WERI-Rb-1 (cell line): ENCODE results near the gene EGFR.

Experiments used
- DNase-seq: peaks from one replicate; pipeline ENCODE4 v3.0.0-alpha.2; 2020
- H3K27ac ChIP-seq: fragments of 250-450 bp; sonication (Bioruptor Pico); 2 replicates; pipeline ENCODE4 v1.5.1; 2020; ENCODE audit warnings: mild to moderate bottlenecking, moderate library complexity
- H3K27me3 ChIP-seq: fragments of 250-450 bp; sonication (Bioruptor Pico); 2 replicates; pipeline ENCODE4 v1.5.1; 2021; ENCODE audit warnings: mild to moderate bottlenecking, low read depth, moderate library complexity; ENCODE audit not compliant: insufficient read depth, severe bottlenecking
- H3K36me3 ChIP-seq: fragments of 250-450 bp; sonication (Bioruptor Pico); 2 replicates; pipeline ENCODE4 v1.5.1; 2020; ENCODE audit warnings: mild to moderate bottlenecking, moderate library complexity
- H3K4me3 ChIP-seq: 2 replicates; pipeline ENCODE4 v1.5.1; 2011; ENCODE audit warnings: low read depth, mild to moderate bottlenecking, control low read depth, low read length
- H3K9me3 ChIP-seq: fragments of 250-450 bp; sonication (Bioruptor Pico); 2 replicates; pipeline ENCODE4 v1.5.1; 2021; ENCODE audit warnings: mild to moderate bottlenecking, moderate library complexity; ENCODE audit not compliant: severe bottlenecking
- TF ChIP-seq, protein P1 (sequence below): IDR thresholded peaks from 2 replicates; pipeline ENCODE4 v1.5.1; 2011; ENCODE audit warnings: low read depth, mild to moderate bottlenecking, control low read depth, inconsistent platforms, low read length

EGFR gene

DNA sequence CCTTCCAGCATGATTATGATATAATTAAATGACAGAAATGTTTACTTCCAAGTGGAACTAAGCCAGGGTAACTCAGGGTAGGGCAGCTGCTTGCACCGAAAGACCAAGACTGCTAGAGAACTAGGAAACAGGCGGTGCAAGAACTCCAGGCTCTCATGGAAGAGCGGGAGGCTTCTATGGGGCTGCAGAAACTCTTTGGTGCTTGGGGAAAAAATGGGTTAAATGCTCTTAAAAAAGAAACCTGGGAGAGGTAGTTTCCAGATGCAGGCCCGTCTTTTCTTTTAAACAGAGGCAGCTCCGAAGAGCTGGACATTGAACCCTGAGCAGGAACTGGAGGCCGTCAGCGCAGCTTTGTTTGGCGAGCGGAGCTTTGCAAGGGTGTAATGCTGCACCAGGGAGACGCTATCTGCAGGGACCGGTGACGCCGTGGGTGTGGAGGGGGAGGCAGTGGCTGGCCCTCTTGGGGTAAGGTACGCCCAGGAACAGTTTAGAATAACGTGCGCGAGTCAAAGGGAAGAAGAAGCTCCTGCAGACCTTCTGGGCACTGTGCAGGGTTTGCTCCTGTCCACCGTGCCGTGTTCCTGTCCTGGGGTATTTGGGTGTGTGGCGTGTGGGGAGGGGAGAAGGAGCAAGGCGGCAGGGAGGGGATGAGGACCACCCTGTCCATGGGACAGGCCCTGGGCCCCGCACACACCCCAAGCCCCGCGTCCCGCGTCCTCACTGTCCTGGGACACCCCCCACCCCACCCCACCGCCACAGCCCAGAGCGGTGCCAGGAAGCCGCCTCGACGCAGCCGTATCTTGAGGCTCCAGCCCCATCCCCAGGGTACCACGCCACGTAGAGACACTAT is 59.0 kb downstream of the EGFR start:
- Histone ChIP-seq H3K27ac (no peak overlapping the region), H3K36me3 (no peaks in the 10 kb centered on the region), H3K4me3 (no peak overlapping the region), H3K9me3 (no peaks in the 10 kb centered on the region), H3K27me3 (no peaks in the 10 kb centered on the region)
- no peak for DNase-seq
- TF ChIP-seq, protein P1, sequence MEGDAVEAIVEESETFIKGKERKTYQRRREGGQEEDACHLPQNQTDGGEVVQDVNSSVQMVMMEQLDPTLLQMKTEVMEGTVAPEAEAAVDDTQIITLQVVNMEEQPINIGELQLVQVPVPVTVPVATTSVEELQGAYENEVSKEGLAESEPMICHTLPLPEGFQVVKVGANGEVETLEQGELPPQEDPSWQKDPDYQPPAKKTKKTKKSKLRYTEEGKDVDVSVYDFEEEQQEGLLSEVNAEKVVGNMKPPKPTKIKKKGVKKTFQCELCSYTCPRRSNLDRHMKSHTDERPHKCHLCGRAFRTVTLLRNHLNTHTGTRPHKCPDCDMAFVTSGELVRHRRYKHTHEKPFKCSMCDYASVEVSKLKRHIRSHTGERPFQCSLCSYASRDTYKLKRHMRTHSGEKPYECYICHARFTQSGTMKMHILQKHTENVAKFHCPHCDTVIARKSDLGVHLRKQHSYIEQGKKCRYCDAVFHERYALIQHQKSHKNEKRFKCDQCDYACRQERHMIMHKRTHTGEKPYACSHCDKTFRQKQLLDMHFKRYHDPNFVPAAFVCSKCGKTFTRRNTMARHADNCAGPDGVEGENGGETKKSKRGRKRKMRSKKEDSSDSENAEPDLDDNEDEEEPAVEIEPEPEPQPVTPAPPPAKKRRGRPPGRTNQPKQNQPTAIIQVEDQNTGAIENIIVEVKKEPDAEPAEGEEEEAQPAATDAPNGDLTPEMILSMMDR = no peak

DNA sequence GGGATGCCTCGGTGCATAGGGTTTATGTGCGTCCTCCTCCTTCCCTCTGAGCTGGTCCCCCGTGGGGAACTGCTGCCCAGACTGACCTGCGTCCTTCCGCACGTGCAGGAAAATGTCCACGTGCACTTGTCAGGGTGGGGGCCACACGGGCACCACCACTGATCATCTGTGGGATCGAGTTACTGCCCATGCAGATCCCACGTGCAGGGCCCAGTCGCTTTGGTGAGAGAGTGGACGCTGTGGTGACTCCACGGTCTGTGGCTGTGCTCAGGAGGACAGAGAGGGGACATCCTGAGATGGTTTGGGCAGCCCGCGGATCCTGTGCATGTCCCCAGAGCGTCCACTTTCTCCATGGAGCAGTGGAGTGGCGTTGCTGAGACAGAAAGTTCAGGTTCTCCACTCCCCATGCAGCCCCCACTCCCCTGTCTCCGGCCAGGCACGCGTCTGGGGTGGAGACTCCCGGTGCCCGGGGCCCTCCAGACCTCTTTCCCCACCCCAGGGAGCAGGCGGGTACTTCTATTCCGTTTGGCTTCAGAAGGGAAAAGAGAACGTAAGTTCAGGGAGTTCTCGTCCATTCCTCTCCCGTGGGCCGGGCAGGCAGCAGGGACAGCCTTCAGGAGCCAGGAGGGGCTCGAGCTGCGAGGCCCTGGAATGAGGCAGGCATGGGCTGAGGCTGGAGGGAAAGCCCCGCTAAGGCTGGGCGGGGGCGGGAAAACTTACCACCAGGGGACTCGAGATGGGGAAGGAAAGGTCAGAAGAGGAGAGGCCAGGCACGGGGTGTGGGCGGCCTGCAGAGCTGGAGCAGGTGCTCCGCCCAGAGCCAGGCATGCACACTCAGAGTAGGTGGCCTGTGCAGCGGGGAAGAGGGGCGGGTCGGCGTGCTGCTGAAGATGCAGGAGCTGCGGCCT is 59.9 kb downstream of the EGFR start:
- TF ChIP-seq, protein P1 = no peak
- DNase-seq = no peak
- no peak overlapping the region for H3K27ac ChIP-seq
- H3K36me3 ChIP-seq = no peaks in the 10 kb centered on the region
- no peak overlapping the region for H3K4me3 ChIP-seq
- H3K27me3 ChIP-seq = no peaks in the 10 kb centered on the region
- no peaks in the 10 kb centered on the region for H3K9me3 ChIP-seq

DNA sequence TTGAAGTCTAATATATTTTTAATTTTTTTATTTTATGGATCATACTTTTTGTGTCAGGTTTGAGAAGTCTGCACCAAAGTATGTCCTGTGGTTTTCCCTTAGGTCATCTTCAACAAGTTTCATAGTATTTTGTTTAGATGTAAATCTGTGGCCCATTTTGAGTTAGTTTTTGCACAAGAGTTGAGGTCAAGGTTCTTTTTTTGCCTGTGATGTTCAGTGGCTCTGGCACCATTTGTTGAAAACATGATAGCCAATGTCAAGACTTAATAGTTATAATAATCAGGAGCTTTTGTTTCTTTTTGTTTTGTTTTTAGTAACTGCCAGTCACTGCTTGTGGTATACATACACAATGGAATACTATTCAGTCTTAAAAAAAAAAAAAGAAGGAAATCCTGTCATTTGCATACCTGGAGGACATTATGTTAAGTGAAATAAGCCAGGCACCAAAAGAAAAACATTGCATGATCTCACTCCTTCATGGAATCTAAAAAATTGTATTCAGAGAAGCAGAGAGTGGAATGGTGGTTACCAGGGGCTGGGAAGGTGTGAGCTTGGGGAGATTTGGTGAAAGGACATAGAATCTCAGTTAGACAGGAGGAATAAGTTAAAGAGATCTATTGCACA is 61.3 kb downstream of the EGFR start:
- no peaks in the 10 kb centered on the region for H3K9me3 ChIP-seq
- no peaks in the 10 kb centered on the region for H3K27me3 ChIP-seq
- no peak overlapping the region for H3K27ac ChIP-seq
- DNase-seq = no peak
- no peaks in the 10 kb centered on the region for H3K36me3 ChIP-seq
- TF ChIP-seq, protein P1 = no peak
- no peak overlapping the region for H3K4me3 ChIP-seq

DNA sequence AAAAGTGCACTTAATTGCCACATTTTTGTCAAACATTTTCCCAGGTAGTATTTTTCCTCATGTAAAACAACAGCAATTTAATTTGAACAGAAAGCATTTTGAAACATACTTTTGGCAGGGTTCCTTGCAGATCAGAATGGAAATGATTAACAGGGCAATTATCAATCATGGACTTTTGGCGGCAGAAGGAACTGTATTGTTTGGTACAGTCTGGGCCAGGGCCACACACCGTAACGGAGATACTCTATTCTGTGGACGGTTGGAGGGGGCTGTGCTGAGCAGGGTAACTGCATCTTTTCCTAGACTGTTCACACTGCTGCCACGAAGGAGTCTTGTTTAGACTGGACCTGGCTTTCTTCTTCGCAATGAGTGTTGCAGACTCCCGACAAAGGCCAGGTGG is 62.3 kb downstream of the EGFR start:
- no peak for DNase-seq
- no peak overlapping the region for H3K27ac ChIP-seq
- H3K4me3 ChIP-seq = no peak overlapping the region
- H3K9me3 ChIP-seq = no peaks in the 10 kb centered on the region
- H3K27me3 ChIP-seq = no peaks in the 10 kb centered on the region
- H3K36me3 ChIP-seq = no peaks in the 10 kb centered on the region
- TF ChIP-seq, protein P1 = no peak

DNA sequence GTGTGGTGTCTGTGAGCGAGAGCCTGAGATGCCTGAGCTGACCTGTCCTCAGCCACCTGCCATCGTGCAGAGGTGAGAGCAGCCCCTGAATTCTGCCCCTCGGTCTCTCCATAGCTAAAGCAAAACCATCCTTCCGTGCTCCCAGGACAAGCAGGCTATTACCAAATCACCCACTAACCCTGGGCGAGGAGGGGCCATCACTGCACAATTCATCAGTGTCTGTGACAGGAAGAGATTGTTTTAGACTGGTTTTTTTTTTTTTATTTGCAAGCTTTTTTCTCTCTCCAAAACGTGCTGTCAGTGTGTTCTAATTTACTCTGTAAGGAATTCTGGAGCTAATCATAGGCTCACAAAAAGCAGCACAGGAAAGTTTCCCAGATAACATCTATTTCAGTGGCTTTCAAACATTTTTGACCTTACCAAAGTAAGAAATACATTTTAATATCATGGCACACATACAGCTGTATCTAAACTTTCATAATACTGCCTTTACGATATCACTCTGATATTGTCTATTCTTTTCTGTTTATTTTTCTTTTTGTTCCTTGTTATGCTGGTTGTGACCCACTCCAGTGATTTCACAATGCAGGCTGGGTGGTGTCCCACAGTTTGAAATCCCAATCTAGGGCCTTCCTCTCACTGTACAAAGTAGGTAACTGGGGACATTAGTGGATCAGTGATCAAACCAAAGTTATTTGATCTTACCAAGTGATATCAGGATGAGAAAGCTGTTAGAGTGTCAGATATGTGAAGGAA is 62.8 kb downstream of the EGFR start:
- Histone ChIP-seq H3K27ac (no peak overlapping the region), H3K4me3 (no peak overlapping the region)
- no peak for DNase-seq

More for the DNA sequence above, 62.8 kb downstream of the EGFR start:
- no peaks in the 10 kb centered on the region for H3K36me3 ChIP-seq
- TF ChIP-seq, protein P1 = no peak
- no peaks in the 10 kb centered on the region for H3K9me3 ChIP-seq
- no peaks in the 10 kb centered on the region for H3K27me3 ChIP-seq
